Hepatocyte (in vitro differentiated cells): ENCODE results near the gene CORO2B. TPM values are rescaled to one million over a fixed set of nuclear protein-coding genes. Genes with fewer than 3 reads are reported as not detected.

Experiments
- DNase-seq: peaks from one replicate; pipeline ENCODE4 v3.0.0-alpha.2; 2016; ENCODE audit warnings: low spot score
- H2AFZ ChIP-seq: fragments of 200-600 bp; sonication (generic); 2 replicates; pipeline ENCODE4 v1.6.0; 2016; ENCODE audit warnings: antibody characterized with exemption, mild to moderate bottlenecking
- H3K27ac ChIP-seq: fragments of 200-600 bp; sonication (generic); 2 replicates; pipeline ENCODE4 v1.5.1; 2016; ENCODE audit warnings: mild to moderate bottlenecking
- H3K27me3 ChIP-seq: fragments of 200-600 bp; sonication (generic); 2 replicates; pipeline ENCODE4 v1.6.1; 2016
- H3K36me3 ChIP-seq: fragments of 200-600 bp; sonication (generic); replicated peaks from 2 replicates; pipeline ENCODE4 v1.5.1; 2016; ENCODE audit warnings: low read depth; ENCODE audit not compliant: insufficient read depth
- H3K4me1 ChIP-seq: fragments of 200-600 bp; sonication (generic); 2 replicates; pipeline ENCODE4 v1.5.1; 2016; ENCODE audit warnings: mild to moderate bottlenecking, moderate library complexity; ENCODE audit not compliant: insufficient read depth
- H3K4me2 ChIP-seq: fragments of 200-600 bp; sonication (generic); 2 replicates; pipeline ENCODE4 v1.6.0; 2016
- H3K4me3 ChIP-seq: fragments of 200-600 bp; sonication (generic); 2 replicates; pipeline ENCODE4 v1.5.1; 2016; ENCODE audit warnings: mild to moderate bottlenecking
- H3K79me2 ChIP-seq: fragments of 200-600 bp; sonication (generic); 2 replicates; pipeline ENCODE4 v1.6.0; 2017; ENCODE audit warnings: mild to moderate bottlenecking
- H3K9me2 ChIP-seq: fragments of 200-600 bp; sonication (generic); replicated peaks from 2 replicates; pipeline ENCODE4 v1.6.0; 2017; ENCODE audit warnings: mild to moderate bottlenecking; ENCODE audit not compliant: insufficient read depth
- H3K9me3 ChIP-seq: fragments of 200-600 bp; sonication (generic); 2 replicates; pipeline ENCODE4 v1.5.1; 2016; ENCODE audit warnings: low read depth, mild to moderate bottlenecking
- H4K20me1 ChIP-seq: fragments of 200-600 bp; sonication (generic); 2 replicates; pipeline ENCODE4 v1.6.0; 2016; ENCODE audit warnings: mild to moderate bottlenecking; ENCODE audit not compliant: insufficient read depth, poor library complexity, severe bottlenecking
- CTCF ChIP-seq: fragments of 200-600 bp; sonication (generic); IDR thresholded peaks from 2 replicates; pipeline ENCODE4 v1.5.1; 2016; ENCODE audit warnings: antibody characterized with exemption, mild to moderate bottlenecking; ENCODE audit not compliant: poor library complexity
- EZH2 ChIP-seq: fragments of 200-600 bp; sonication (generic); IDR thresholded peaks from 2 replicates; pipeline ENCODE4 v1.6.1; 2016; ENCODE audit warnings: antibody characterized with exemption, mild to moderate bottlenecking, borderline replicate concordance
- EZH2phosphoT487 ChIP-seq: fragments of 200-600 bp; sonication (generic); IDR thresholded peaks from one replicate; pipeline ENCODE4 v1.6.1; 2018; ENCODE audit warnings: antibody characterized with exemption, mild to moderate bottlenecking, low read depth, moderate library complexity; ENCODE audit not compliant: unreplicated experiment, severe bottlenecking
- WGBS: methylation state at CpG from one replicate; pipeline ENCODE4 v1.1.6; 2016; ENCODE audit warnings: low lambda C conversion rate; ENCODE audit errors: missing lambda C conversion rate; 5-methylcytosine and 5-hydroxymethylcytosine counted together
- polyA plus RNA-seq: library from polyadenylated mRNA; unstranded; fragments of >200 nt; fragmentation: Nextera tagmentation; extraction: Ambion mirVana; gene quantifications from 2 replicates; pipeline ENCODE4 v1.2.1, GENCODE V29; 2016
- total RNA-seq: library from RNA; depleted of rRNA; stranded (reverse); fragments of >200 nt; gene quantifications from 2 replicates; pipeline ENCODE4 v1.2.3, GENCODE V29; 2014

Gene CORO2B
- total RNA-seq (1.2 and 2.9 TPM in 2 replicates), polyA plus RNA-seq (4.6 and 5.1 TPM in 2 replicates)

- TF ChIP-seq EZH2 (peak; percentile 21), EZH2phosphoT487 (no peak)
- no peak within 1 kb of the TSS for H3K27ac ChIP-seq
- no peaks in the 10 kb centered on the region for H3K9me3 ChIP-seq
- H4K20me1 ChIP-seq, result no peaks in the 10 kb centered on the region
- peak within 1 kb of the TSS; percentile 77 for H3K4me3 ChIP-seq
- H3K27me3 ChIP-seq, result peaks cover 25% of the 10 kb centered on the region
- no peaks in the 10 kb centered on the region for H3K36me3 ChIP-seq
- peaks cover 11% of the 10 kb centered on the region for H3K4me1 ChIP-seq
- H3K9me2 ChIP-seq, result no peaks in the 10 kb centered on the region
- H3K79me2 ChIP-seq, result no peaks in the 10 kb centered on the region
- peak within 1 kb of the TSS; percentile 92 for H3K4me2 ChIP-seq
- WGBS, result 4% methylated on average over 32 of the region's 95 CpGs
- H2AFZ ChIP-seq, result peak within 1 kb of the TSS; percentile 77
- DNase-seq, result peak; percentile 54
These were observed at the start of gene CORO2B for GRCh38 chr15:68578980-68579935. Gene CORO2B, plus strand, starts transcription at chr15:68578993. Its CDS starts 270 bp downstream, at chr15:68579263.

DNA sequence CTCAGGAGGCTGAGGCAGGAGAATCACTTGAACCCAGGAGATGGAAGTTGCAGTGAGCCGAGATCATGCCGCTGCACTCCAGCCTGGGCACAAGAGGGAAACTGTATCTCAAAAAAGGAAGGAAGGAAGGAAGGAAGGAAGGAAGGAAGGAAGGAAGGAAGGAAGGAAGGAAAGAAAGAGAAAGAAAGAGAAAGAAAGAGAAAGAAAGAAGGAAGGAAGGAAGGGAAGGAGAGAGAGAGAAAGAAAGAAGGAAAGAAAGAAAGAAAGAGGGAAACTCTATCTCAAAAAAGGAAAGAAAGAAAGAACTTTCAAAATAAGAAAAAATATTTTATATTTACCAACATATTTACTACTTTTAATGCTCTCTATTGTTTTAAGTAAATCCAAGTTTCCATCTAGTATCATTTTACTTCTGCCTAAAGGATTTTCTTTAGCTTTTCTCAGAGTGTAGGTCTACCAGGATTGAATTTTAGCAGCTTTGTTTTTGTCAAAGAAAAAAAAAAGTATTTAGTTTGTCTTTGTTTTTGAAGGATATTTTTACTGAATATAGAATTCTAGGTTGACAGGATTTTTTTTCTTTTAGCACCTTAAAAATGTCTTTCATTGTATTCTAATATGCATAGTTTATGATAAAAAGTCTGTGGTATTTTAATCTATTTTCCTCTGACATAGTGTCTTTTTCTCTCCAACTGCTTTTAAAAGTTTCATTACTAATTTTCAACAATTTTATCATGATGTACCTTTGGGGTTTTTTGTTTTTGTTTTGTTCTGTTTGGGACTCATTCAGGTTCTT, 47.2 kb upstream of the CORO2B start:
- no peaks in the 10 kb centered on the region for H3K9me3 ChIP-seq
- H3K27ac ChIP-seq, result no peak overlapping the region
- H3K79me2 ChIP-seq, result no peaks in the 10 kb centered on the region
- TF ChIP-seq EZH2, result no peak
- no peak for TF ChIP-seq CTCF
- no peak for TF ChIP-seq EZH2phosphoT487
- no peaks in the 10 kb centered on the region for H3K4me1 ChIP-seq
- no peaks in the 10 kb centered on the region for H3K9me2 ChIP-seq
- H3K4me3 ChIP-seq, result no peak overlapping the region
- H4K20me1 ChIP-seq, result no peaks in the 10 kb centered on the region
- no peaks in the 10 kb centered on the region for H3K36me3 ChIP-seq
- WGBS, result 96% methylated on average over 2 of the region's 2 CpGs
- no peaks in the 10 kb centered on the region for H3K27me3 ChIP-seq
- no peak for DNase-seq
- no peak overlapping the region for H2AFZ ChIP-seq
- H3K4me2 ChIP-seq, result no peak overlapping the region

GRCh38 chr15:68536331-68537095, 42.3 kb upstream of the CORO2B start:
- Histone ChIP-seq H3K27me3 (no peaks in the 10 kb centered on the region), H3K36me3 (no peaks in the 10 kb centered on the region), H3K27ac (no peak overlapping the region), H4K20me1 (no peaks in the 10 kb centered on the region), H3K9me3 (no peaks in the 10 kb centered on the region), H2AFZ (no peak overlapping the region), H3K4me1 (no peaks in the 10 kb centered on the region), H3K79me2 (no peaks in the 10 kb centered on the region), H3K4me3 (no peak overlapping the region), H3K9me2 (no peaks in the 10 kb centered on the region), H3K4me2 (no peak overlapping the region)
- 80% methylated on average over 4 of the region's 4 CpGs for WGBS
- no peak for DNase-seq
- TF ChIP-seq EZH2 (no peak), EZH2phosphoT487 (no peak), CTCF (no peak)
